Measurements from ENCODE around the gene CX3CR1. TPM values are rescaled to one million over a fixed set of nuclear protein-coding genes. Genes with fewer than 3 reads are reported as not detected.

Gene CX3CR1
- total RNA-seq, 6 experiments from 2014 or later, result not detected

- no peak for DNase-seq
- TF ChIP-seq CTCF (IDR thresholded peaks at IDR 0.05), result no peak
- Mint-ChIP-seq H3K27ac (no peak overlapping the region), H3K4me1 (ENCODE audit: low read depth) (no peaks in the 10 kb centered on the region), H3K36me3 (ENCODE audit: low read depth) (no peaks in the 10 kb centered on the region), H3K27me3 (ENCODE audit: insufficient read depth) (peaks cover 38% of the 10 kb centered on the region), H3K4me3 (no peak overlapping the region), H3K9me3 (no peaks in the 10 kb centered on the region)
These were observed 59.3 kb downstream of the CX3CR1 start for GRCh38 chr3:39220407-39221140.

GRCh38 chr3:39219702-39220101 is 60.1 kb downstream of the CX3CR1 start:
- H3K36me3 Mint-ChIP-seq (ENCODE audit: low read depth), result no peaks in the 10 kb centered on the region

GRCh38 chr3:39216176-39216790 is 63.6 kb downstream of the CX3CR1 start:
- Mint-ChIP-seq H3K27me3 (ENCODE audit: insufficient read depth) (peaks cover 25% of the 10 kb centered on the region), H3K4me3 (no peak overlapping the region), H3K4me1 (ENCODE audit: low read depth) (no peaks in the 10 kb centered on the region), H3K9me3 (no peaks in the 10 kb centered on the region), H3K27ac (no peak overlapping the region), H3K36me3 (ENCODE audit: low read depth) (no peaks in the 10 kb centered on the region)
- DNase-seq, result no peak
- no peak for TF ChIP-seq CTCF (IDR thresholded peaks at IDR 0.05)

More at GRCh38 chr3:39219702-39220101, 60.1 kb downstream of the CX3CR1 start:
- DNase-seq, result no peak
- no peak overlapping the region for H3K27ac Mint-ChIP-seq
- TF ChIP-seq CTCF (IDR thresholded peaks at IDR 0.05), result no peak
- no peaks in the 10 kb centered on the region for H3K9me3 Mint-ChIP-seq
- no peak overlapping the region for H3K4me3 Mint-ChIP-seq
- peaks cover 31% of the 10 kb centered on the region for H3K27me3 Mint-ChIP-seq (ENCODE audit: insufficient read depth)
- no peaks in the 10 kb centered on the region for H3K4me1 Mint-ChIP-seq (ENCODE audit: low read depth)

- Mint-ChIP-seq H3K4me3 (no peak overlapping the region), H3K27me3 (ENCODE audit: insufficient read depth) (peaks cover 33% of the 10 kb centered on the region), H3K36me3 (ENCODE audit: low read depth) (no peaks in the 10 kb centered on the region), H3K27ac (no peak overlapping the region), H3K4me1 (ENCODE audit: low read depth) (no peaks in the 10 kb centered on the region), H3K9me3 (no peaks in the 10 kb centered on the region)
- no peak for DNase-seq
- no peak for TF ChIP-seq CTCF (IDR thresholded peaks at IDR 0.05)
These were observed 66.2 kb downstream of the CX3CR1 start for GRCh38 chr3:39213613-39214012.

Other genes starting within 250 kb of the CX3CR1 start
- gene SCN11A, start 228.1 kb downstream of the CX3CR1 start, total RNA-seq (2021; fragmentation: NEBNext Ultra II Directional; extraction: Animal tissue kit (Norgen Biotek cat#: 25700)), result not detected
- 10 to 100 TPM; 25.7 to 29.1 (median 28.1) TPM for gene WDR48, start 228.0 kb downstream of the CX3CR1 start, total RNA-seq (2021; fragmentation: NEBNext Ultra II Directional; extraction: Animal tissue kit (Norgen Biotek cat#: 25700))
- 10 to 100 TPM; 42.7 to 52.1 (median 47.0) TPM for gene GORASP1, start 172.4 kb downstream of the CX3CR1 start, total RNA-seq (2021; fragmentation: NEBNext Ultra II Directional; extraction: Animal tissue kit (Norgen Biotek cat#: 25700))
- gene TTC21A, start 172.4 kb downstream of the CX3CR1 start, total RNA-seq (2021; fragmentation: NEBNext Ultra II Directional; extraction: Animal tissue kit (Norgen Biotek cat#: 25700)), result 1 to 10 TPM in 5 of 6 experiments, under 1 TPM in 1; 0.91 to 2.2 (median 1.8) TPM
- gene CSRNP1, start 126.4 kb downstream of the CX3CR1 start, total RNA-seq (2021; fragmentation: NEBNext Ultra II Directional; extraction: Animal tissue kit (Norgen Biotek cat#: 25700)), result 10 to 100 TPM; 10.5 to 18.2 (median 12.5) TPM
- gene XIRP1, start 87.4 kb downstream of the CX3CR1 start, total RNA-seq (2021; fragmentation: NEBNext Ultra II Directional; extraction: Animal tissue kit (Norgen Biotek cat#: 25700)), result not detected
- gene CCR8, start 49.7 kb upstream of the CX3CR1 start, total RNA-seq (2021; fragmentation: NEBNext Ultra II Directional; extraction: Animal tissue kit (Norgen Biotek cat#: 25700)), result not detected
- 10 to 100 TPM; 24.8 to 32.4 (median 27.9) TPM for gene SLC25A38, start 103.3 kb upstream of the CX3CR1 start, total RNA-seq (2021; fragmentation: NEBNext Ultra II Directional; extraction: Animal tissue kit (Norgen Biotek cat#: 25700))
- 1,000 to 10,000 TPM; 1,595 to 1,900 (median 1,723) TPM for gene RPSA, start 126.7 kb upstream of the CX3CR1 start, total RNA-seq (2021; fragmentation: NEBNext Ultra II Directional; extraction: Animal tissue kit (Norgen Biotek cat#: 25700))
- not detected for gene MOBP, start 187.6 kb upstream of the CX3CR1 start, total RNA-seq (2021; fragmentation: NEBNext Ultra II Directional; extraction: Animal tissue kit (Norgen Biotek cat#: 25700))

All from HFFc6 (cell line).